GM18511 (cell line): ENCODE results near the gene PLEKHO2.
A peak's percentile ranks its signal among the peaks of the same experiment; 100 is the strongest.
"Not testable (repeated sequence)": the region's sequence is repeated elsewhere in the genome, so short reads cannot be mapped to it uniquely, and the experiment has no call there.

Experiments
- ATAC-seq: cut with Tn5 transposase; IDR thresholded peaks from one replicate; pipeline ENCODE4 v1.9.1; 2021; ENCODE audit warnings: mild to moderate bottlenecking, moderate library complexity; ENCODE audit not compliant: unreplicated experiment

The PLEKHO2 gene, protein sequence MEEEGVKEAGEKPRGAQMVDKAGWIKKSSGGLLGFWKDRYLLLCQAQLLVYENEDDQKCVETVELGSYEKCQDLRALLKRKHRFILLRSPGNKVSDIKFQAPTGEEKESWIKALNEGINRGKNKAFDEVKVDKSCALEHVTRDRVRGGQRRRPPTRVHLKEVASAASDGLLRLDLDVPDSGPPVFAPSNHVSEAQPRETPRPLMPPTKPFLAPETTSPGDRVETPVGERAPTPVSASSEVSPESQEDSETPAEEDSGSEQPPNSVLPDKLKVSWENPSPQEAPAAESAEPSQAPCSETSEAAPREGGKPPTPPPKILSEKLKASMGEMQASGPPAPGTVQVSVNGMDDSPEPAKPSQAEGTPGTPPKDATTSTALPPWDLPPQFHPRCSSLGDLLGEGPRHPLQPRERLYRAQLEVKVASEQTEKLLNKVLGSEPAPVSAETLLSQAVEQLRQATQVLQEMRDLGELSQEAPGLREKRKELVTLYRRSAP

DNA sequence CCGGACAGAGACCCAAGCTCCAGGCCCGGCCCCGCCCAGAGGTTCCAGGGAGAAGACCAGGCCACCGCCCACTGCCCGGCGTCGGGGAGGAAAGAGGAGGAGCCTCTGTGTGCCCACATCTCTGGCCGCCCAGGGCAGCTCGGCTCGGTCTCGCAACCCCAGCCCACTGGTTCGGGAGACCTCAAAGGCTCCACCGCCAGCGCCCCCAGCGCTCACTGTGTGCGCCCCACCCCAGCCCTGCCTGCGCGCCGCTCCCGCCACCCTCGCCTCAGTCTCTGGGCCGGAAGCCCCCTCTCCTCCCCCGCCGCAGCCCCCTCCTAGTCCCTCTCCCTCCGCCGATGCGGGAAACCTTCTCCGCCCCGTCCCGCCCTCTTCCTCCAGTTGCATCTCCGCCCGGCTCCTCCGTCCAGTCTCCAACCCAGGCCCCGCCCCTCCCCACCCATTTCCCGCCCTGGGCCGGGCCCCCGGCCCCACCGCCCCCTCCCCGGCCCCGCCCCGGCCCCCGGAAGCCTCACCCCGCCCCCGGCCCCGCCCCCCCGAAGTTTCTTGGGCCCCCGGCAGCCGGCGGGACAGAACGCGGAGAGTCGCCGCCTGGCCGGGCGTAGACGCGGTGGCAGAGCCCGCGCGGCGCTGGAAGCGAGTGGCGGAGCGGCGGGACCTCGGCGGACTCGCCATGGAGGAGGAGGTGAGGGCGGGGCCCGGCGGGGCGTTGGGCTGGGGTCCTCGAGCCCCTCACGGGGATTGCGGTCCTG lies at the start of gene PLEKHO2:
Gene PLEKHO2, plus strand, starts transcription at position 572 of the 752 bp plus-strand sequence. Its CDS starts 102 bp downstream, at position 674.
- ATAC-seq = peak; percentile 67

DNA sequence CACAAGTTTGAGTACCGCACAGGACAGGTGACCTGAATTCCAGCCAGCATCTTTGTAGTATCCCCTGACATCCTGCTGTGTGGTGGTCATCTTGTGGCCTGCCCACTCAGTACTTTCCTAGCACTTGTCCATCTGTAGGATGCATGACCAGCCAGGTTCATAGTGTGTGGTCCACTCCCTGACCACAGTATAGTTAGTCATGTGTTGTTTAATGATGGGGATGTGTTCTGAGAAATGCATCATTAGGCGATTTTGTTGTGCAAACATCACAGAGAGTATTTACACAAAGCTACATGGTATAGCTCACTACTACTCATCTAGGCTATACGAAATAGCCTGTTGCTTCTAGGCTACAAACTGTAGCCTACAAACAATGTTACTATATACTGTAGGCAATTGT lies 49.4 kb upstream of the PLEKHO2 start:
- no peak for ATAC-seq

DNA sequence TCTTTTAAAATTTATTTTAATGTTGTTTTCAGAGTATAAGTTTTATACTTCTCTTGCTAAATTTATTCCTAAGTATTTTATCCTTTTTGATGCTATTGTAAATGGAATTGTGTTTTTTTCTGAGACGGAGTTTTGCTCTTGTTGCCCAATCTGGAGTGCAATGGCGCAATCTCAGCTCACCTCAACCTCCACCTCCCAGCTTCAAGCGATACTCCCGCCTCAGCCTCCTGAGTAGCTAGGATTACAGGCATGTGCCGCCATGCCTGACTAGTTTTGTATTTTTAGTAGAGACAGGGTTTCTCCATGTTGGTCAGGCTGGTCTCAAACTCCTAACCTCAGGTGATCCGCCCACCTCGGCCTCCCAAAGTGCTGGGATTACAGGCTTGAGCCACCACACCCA lies 46.4 kb upstream of the PLEKHO2 start:
- not testable (repeated sequence) for ATAC-seq

DNA sequence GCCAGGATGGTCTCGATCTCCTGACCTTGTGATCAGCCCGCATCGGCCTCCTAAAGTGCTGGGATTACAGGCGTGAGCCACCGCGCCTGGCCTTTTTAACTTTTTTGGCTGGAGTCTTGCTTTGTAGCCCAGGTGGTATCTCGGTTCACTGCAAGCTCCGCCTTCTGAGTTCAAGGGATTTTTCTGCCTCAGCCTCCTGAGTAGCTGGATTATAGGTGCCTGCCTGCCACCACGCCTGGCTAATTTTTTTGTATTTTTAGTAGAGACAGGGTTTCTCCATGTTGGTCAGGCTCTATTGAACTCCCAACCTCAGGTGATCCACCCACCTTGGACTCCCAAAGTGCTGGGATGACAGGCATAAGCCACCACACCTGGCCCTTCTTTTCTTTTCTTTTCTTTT lies 45.8 kb upstream of the PLEKHO2 start:
- not testable (repeated sequence) for ATAC-seq

DNA sequence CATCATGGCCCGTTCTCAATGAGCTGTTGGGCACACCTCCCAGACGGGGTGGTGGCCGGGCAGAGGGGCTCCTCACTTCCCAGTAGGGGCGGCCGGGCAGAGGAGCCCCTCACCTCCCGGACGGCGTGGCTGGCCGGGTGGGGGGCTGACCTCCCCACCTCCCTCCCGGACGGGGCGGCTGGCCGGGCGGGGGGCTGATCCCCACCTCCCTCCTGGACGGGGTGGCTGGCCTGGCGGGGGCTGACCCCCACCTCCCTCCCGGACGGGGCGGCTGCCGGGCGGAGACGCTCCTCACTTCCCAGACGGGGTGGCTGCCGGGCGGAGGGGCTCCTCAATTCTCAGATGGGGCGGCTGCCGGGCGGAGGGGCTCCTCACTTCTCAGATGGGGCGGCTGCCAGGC lies 42.8 kb upstream of the PLEKHO2 start:
- not testable (repeated sequence) for ATAC-seq

DNA sequence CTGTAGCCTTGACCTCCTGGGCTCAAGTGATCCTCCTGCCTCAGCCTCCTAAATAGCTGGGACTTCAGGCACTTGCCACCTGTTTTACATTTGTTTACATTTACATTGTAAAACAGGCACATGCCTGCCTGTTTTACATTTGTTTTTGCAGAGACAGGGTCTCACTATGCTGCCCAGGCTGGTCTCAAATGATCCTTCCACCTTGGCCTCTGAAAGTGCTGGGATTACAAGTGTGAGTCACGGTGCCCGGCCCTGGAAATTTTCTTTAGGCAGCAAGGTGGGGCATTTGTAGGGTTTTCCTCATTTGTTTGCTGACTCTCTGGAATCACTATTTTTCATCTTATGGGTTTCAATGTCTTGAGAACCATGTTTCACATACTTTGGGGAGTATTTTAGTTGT lies 41.2 kb upstream of the PLEKHO2 start:
- no peak for ATAC-seq

DNA sequence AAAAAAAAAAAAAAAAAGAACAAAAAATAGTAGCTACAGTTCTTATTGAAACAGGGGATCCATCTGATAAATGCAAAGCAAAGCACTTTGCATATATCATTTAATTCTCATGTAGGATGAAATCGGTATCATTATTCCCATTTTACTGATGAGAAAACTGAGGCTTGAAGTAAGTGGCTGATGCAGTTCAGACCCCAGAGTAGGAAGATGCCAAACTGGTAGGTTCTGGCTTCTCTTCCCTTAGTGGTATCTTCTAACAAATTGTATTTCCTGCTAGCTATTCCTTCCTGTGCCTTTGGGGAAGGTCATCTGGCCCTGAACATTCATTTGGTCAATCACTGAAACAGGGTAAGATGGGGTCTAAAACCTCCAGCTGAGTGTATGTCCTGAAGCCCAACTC lies 38.2 kb upstream of the PLEKHO2 start:
- ATAC-seq = no peak

DNA sequence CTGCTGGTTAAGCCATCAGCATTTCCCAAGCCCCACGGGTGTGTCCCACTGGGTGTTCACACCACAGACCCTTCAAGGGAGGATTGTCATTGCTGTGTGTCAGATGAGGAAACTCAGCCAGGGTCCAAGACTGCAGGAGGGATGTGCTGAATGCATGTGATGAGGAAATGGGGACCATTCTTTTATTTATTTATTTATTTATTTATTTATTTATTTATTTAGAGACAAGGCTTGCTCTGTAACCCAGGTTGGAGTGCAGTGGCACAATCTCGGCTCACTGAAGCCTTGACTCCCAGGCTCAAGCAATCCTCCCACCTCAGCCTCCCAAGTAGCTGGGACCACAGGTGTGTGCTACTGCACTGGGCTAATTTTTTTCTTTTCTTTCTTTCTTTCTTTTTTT lies 37.1 kb upstream of the PLEKHO2 start:
- no peak for ATAC-seq

DNA sequence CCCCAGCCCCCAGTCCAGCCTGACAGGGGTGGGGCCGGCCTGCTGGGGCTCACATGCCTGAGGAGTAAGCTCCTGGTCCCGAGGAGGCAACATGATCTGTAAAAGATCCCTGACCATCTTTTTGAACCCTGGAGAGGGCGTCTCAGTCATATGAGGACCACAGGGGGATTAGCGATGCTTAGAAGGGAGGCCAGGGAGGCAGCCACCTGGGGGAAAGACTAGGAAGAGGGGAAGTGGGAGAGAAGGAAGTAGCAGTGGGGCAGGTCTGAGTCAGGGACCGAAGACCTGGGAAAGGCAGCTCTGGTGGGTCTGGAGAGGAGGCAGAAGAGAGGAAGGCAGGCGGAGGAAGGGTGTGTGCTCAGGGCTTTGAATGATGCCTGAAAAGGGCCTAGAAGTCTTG lies 35.2 kb upstream of the PLEKHO2 start:
- no peak for ATAC-seq

DNA sequence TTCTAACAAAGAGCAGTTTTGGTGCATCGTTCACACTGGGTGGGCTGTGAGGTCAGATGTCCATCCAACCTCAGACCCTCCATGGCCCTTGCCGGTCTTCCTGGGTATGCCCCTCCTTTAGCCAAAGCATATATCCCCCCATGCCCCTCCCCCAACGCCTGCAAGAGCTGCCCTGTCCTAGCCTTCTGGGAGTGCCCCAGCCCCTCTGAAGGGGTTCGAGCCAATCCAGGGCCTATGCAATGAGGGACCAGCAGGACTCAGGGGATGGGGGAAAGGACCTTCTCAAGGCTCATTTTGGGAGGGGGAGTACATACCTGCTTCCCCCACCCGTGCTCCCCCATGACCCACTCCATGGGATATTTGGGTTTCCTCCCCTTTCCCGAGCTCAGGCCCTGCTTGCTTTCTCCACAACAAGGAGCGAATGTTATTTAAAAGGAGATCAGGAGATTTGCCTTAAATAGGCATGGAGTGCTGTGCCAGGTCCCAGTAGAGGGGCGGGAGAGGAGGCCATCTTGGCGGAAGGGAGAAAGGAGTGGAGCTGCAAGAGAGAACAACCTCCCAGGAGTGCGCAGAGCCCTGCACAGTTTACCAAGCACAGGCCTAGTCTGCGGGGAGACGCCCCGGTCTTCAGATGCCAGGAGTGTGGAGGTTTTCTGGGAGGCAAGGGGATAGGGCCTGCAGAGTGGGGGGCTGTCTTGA lies 34.5 kb upstream of the PLEKHO2 start:
- no peak for ATAC-seq

DNA sequence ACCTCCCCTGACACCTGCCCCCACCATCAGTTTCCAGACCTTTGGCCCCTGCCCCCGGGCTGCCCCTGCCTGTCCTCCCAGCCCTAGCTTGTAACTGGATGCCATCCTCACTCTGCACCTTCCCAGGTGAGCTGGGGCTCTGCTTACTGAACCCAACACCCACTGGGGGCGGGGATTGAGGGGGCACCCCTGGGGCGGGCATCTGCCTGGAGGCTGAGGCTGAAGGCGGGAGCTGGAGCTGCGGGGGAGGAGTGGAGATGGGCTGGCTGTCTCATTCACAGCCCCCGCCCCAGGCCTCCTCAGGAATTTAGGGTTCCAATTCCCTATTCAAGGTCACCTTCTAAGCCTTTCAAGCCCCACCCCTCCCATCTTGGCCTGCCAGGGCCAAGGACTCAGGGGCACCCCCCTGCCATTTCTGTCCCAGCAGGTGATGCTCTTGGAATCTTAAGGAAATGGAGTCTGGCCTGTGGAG lies 33.9 kb upstream of the PLEKHO2 start:
- no peak for ATAC-seq

DNA sequence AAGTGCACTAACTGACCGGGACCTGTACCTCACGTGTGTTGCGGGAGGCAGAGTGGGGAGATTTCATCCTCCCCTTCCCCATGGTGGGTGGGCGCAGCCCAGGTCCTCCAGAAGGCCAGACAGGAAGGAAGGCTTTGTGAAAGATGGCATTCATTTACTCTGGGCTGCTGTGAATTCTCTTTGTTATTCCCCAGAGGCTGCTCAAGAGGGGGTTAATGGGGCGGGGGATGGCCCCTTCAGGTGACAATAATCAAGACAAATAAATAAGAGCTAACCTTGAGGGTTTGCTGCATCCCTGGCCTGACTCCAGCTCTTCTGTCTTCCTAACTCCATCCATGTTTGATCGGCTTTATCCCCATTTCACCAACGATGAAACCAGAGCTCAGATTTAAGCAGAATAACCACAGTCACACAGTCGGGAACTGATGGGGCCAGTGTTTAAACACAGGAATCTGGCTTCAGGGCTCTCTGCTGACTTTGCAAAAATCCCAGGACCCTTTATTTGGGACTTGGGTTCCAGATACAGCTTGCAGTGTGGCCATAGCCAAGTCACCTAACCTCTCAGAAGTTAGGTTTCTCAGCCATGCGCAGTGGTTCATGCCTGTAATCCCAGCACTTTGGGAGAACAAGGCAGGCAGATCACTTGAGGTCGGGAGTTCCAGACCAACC lies 32.8 kb upstream of the PLEKHO2 start:
- no peak for ATAC-seq

DNA sequence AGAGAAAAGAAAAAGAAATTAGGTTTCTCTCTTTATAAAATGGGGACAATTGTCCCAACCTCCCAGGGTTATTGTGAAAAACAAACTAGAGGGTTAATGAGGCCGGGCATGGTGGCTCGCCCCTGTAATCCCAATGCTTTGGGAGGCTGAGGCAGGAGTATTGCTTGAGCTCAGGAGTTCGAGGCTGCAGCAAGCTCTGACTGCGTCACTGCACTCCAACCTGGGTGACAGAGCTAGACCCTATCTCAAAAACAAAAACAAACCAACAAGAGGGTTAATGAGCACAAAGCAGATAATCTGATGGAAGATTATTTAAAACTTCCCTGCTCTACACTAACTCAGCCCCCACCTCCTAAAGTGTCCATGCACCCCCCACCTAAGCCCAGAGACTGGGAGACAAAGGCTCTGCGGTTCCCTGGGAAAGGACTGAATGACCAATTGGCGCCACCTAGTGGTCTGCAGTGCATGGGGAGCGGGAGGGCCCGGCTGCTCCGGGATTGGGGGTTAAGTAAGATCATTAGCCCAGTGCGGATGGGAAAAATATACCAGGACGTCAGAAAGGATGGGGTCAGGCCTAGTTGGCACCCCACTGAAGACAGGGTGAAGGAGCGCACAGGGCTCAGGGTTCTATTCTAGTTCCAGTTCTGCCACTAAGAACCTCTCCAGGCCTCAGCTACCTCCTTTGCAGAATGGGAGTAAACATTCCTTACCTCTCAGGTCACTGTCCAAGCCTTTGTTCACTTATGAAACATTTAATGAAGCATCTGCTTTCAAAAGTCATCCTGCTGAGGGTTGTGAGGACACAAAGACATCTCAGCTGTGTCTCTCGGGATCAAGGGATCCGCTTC lies 31.8 kb upstream of the PLEKHO2 start:
- ATAC-seq = no peak

DNA sequence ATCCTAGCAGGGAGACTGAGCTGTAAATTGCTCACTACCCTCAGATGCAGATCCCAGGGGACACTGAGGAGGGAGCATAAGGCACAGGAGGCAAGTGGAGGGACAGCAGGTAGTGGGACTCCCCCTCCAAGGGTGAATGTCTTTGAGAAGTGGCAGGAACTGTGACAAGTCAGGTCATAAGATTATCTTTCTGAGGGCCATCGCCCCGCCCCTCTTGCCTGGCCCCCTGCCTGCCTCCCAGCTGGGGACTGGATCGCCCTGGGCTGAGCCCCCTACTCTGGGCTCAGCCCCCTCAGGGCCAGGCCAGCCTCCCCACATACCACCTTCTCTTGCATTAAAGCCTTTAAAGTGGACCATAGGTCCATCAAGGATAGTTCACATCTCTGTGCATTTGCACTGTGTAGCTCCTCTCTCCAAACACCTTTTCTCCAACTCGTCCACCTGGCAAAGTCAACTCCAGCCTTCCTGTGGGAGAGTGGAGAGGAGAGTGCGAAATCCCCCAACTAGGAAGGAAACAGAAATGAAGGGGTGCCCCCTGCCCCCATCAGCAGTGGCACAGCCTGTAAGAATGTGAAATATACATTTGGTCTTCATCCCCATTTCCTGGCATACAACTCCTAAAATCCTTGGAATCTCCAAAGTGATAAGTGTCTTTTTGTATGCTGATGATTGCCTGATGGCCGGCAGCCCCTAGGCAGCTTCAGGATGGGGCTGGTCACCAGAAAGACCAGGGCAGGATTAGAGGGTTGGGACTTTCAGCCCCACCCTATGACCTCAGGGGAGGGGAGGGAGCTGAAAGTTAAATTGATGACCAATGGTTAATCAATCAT lies 31.0 kb upstream of the PLEKHO2 start:
- no peak for ATAC-seq

DNA sequence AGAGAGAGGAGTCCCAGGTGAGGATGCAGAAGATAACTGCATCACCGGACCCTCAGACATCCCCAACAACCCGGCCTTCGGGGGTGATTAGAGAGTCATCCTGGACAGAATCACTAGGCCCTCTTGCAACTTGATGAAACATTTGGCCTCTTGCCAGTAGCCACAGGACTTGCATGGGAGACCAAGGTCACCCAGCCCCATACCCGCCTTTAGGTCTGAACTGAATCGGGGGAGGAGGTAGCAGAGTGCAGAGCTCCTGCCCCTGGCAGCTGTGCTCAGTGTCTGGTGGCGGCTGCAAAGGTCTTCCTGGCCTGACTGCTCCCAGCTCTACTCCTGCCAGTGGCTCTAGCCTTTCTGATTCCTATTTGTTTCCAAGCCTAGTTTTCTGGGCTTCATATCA lies 28.6 kb upstream of the PLEKHO2 start:
- ATAC-seq = peak; percentile 55

DNA sequence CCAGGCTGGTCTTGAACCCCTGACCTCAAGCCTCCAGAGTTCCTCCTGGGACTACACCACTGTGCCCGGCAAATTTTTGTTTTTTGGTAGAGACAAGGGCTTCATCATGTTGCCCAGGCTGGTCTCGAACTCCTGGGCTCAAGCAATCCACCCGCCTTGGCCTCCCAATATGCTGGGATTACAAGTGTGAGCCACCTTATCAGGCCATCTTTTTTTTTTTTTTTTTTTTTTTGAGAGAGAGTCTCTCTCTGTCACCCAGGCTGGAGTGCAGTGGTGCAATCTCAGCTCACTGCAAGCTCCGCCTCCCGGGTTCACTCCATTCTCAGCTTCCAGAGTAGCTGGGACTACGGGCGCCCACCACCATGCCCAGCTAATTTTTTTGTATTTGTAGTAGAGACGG lies 27.4 kb upstream of the PLEKHO2 start:
- ATAC-seq = not testable (repeated sequence)

DNA sequence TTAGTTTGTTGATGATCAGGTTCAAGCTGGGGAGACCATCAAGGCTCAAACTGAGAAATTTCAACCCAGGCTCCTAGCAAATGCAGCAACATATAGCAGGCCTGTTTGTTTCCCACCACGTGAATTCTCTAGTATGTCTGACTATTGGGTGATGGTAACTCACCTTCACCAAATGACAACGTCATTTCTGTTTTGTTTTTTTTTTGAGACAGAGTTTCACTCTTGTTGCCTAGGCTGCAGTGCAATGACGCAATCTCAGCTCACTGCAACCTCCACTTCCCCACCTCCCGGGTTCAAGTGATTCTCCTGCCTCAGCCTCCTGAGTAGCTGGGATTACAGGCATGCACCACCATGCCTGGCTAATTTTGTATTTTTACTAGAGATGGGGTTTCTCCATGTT lies 26.8 kb upstream of the PLEKHO2 start:
- ATAC-seq = not testable (repeated sequence)

DNA sequence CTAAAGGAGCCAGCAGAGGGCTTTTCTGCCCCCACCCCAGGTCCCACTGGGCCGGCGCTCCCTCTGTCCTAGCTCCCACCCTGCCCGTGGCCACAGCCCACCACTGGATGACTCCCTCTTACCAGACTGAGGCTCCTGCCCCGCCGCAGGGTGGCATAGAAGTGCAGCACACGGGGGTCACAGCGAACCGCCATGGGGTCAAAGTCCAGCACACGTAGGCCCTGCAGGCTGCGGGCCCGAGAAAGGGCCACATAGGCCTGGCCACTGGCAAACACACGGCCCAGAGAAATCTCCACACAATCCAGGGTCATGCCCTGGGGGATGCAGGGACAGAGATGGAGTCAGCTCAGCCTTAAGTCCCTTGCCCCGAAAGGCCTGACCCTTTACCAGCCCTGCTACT lies 25.3 kb upstream of the PLEKHO2 start:
- no peak for ATAC-seq

DNA sequence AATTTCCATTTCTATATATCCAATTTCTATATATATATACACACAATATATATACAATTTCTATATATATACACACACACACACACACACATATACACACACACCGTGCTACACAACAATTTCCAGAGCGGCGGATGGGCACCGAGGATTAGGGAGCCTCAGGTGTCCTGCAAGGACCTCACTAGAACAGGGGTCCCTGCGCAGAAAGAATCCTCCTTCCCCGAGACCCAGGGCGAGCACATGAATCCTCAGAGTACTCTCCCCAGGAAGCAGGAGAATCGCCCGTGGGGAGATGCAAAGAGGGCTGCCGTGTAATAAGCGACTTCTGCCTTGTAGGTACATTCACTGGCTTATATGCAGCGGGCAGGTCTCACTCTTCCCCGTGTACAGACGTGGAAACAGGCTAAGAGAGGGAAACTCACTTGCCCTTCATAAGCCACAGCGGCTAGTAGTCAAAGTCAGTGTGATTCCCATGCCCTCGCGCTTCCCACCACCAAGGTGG lies 16.7 kb upstream of the PLEKHO2 start:
- ATAC-seq = no peak
